AG20443 (cell line): ENCODE measurements around the gene DOCK4.

Source experiments
- DNase-seq: peaks from one replicate; pipeline ENCODE4 v3.0.0; 2012; ENCODE audit warnings: low spot score, mixed read lengths

The DOCK4 gene

DNA sequence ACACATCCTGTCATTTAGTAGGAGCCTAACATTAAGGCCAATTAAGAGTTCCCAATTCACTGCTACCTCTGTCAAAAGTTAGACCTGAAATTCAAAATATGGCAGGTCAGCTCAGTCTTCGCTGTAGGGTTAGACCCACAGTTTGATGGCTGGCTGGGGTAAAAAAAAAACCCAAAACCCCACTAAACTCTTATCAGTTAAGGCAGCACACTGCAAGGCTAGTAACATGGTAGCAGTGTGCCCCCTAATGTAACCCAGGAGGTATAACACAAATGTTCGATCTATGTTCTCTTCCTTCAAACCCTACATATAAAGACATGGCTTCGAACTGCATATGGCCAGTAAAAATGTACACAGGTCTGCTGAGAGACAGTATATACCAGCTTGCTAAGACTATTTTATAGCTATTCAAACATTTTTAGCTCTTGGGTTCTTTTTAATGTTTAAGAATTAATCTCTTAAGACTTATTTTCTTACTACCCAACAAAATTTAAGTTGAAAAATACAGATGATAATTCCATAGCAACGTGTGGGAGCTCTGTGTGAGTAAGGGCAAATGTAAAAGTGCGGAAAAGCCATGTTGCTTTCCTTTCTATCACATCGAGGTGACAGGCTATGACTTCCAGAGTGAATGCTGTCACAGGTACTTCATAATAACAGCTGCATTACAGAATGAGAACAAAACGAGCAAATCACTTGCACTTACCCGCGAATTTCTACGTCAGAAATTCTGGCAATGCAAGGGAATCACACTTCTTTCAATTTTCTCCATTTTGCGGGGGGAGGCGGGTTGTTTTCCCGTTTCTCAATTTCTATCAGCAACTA, 475.5 kb downstream of the DOCK4 start:
- peak; percentile 32 for DNase-seq

DNA sequence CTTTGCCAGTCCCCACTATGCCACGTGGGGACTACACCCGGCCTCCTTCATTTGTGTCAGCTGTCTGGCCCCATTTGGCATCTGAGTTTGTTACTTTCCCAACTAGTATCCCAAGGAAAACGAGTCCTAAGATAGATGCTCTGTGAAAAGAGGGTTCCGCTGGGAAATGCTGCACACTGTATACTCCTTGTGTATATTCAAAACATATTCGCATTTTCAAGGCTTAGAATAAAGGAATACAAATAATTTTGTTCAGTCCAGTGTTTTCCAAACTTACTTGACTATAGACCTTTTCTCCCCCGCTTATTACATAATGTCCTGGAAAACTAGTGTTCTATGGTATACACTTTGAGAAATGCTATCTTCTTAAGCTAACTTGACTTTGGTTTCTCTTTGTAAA, 476.1 kb downstream of the DOCK4 start:
- no peak for DNase-seq

DNA sequence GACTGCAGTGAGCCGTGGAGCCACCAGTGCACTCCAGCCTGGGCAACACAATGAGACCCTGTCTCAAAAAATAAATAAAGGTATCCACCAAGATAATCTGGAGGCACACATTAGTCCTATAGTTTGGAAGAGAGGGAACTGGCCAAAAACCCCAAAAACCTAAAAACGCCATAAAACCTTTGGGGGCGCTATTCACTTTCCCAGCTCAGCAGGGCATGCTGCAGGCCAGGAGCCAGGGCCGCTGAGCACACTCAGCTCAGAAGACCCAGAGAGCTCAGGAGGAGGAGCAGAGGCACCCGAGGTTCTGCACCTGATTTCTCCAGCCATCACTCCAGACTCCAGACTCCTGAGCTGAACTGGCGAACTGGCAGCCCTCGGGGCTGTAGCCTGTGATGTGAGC, 476.7 kb downstream of the DOCK4 start:
- DNase-seq: no peak

DNA sequence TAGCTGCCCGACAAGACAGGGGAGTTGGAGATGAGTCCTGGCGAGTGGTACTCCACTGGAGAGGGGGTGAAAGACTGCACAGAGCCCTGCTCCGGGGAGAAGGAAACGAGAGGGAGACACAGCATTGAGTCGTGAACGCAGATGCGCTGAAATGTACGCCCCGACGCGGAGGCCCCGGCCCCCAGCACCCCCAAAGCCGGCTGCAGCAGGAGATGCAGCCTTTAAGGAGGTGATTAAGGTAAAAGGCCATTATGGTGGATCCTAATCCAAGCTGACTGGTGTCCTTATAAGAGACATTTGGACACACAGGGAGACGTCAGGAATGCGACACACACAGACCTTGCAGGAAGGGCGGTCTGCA, 477.6 kb downstream of the DOCK4 start:
- no peak for DNase-seq

DNA sequence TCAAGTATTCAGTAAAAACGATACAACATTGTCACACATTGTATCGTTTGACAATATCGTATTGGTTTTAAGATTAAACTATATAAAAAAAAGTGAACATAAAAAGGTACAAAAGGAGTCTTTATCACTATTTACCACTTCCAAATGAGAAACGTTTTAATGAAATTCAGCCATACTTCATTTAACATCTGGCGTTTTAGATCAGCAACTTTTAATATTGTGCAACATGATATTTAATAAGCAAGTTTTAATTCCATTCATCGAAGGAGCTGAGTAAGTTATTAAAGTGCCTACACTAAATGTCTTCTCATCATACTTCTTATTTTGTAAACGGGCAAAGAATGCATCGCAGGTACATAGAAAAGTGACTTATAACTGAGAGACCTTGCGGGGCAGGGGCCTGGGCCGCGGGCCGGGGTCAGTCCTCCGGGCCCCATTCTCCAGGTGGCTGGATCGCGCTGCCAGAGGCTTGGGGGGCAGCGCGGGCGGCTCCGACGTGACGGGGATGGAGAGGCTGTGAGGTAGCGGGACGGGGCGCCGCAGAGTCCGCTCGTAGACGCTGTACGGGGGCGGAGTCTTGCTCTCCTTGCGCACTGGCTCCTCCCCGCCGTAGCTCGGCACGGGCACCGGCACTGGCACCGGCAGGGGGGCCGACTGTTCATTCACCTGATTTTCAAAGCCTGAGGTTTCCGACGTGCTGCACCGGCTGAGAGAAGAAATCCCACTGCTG, 478.1 kb downstream of the DOCK4 start:
- no peak for DNase-seq

DNA sequence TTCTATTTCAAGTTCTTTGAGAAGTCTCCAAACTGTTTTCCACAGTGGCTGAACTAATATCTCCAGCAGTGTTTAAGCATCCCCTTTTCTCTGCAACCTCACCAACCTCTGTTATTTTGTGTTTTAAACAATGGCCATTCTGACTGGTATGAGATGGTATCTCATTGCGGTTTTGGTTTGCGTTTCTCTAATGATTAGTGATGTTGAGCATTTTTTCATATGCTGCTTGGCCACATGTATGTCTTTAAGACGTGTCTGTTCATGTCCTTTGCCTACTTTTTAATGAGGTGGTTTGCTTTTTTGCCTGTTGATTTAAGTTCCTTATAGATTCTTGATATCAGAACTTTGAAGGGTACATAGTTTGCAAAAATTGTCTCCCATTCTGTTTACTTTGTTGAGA, 487.3 kb downstream of the DOCK4 start:
- no peak for DNase-seq

DNA sequence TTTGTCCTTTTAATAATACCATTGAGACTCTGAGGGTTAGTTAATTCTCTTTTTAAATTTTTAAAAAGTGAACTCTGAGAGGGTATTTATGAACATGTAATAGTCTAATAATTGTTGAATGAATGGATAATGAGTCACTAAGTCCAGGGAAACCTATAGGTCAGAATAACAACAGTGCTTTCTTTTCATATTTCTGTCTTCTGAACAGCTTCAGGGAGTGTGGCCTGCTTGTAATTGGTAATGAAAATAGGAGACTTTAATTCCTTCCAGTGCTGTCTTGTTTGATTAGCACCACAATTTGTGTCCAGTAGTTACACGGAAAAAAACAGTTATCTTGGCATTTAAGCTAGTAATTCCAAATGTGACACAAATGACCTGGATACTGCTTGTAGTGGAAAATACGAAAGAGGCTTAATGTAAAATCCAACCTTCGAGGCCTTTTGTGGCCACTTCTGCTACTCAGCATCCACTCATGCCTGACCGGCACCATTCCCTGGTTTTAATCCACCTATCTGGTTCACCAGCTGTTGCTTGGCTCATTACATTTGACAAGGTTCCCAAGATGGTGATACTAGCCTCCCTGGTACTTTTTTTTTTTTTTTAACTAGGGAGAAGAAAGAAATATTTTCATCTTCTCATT, 494.7 kb downstream of the DOCK4 start:
- no peak for DNase-seq

DNA sequence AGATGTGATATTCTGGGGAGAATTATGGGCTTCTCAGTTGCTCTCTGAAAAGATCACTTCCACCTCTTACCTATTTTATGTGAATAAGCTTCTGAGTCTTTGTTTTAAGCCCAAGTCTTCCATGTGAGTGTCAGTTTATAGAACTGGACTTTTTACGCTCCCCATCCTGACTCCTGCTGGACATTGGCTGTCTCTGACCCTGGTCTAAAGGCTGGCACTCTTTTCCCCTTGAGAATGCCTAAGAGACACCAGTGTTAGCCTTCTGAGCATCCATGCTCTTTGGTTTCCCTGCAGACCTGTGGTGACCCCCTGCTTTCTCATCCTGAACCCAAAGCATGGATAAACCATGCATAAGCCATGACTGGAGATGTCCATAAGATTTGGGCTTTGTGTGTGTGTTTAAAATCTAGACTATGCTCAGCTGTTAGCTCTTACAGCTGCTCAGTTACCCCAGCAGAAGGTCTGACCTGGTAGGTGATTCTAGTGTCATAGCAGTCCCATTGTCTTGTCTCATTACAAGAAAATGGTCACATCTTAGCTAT, 495.3 kb downstream of the DOCK4 start:
- DNase-seq: no peak

DNA sequence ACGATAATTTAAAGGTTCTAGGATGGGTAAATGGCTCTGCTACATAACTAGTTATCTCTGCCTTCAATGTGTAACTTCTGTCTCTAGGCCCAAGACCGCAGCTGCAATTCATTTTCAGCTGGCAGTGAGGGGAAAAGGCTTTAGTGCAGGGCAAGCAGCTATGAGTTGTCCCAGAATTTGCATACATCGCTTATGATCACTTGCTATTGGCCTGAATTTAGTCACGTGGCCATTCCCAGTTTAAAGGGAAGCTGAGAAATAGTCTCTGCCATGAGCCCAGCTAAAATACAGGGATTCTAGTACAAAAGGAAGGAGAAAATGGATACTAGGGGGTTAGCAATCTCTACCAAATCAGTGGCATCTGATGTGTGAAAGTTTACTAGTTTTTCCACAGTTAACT, 498.1 kb downstream of the DOCK4 start:
- peak; percentile 20 for DNase-seq

DNA sequence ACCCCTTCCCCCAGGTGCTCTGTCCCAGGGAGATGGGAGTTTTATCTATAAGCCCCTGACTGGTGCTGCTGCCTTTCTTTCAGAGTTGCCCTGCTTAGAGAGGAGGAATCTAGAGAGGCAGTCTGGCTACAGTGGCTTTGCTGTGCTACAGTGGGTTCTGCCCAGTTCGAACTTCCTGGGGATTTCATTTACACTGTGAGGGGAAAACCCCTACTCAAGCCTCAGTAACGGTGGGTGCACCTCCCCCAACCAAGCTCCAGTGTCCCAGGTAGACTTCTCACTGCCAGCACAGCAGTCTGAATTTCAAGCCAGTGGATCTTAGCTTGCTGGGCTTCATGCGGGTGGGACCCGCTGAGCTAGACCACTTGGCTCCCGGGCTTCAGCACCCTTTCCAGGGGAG, 500.4 kb downstream of the DOCK4 start:
- no peak for DNase-seq

DNA sequence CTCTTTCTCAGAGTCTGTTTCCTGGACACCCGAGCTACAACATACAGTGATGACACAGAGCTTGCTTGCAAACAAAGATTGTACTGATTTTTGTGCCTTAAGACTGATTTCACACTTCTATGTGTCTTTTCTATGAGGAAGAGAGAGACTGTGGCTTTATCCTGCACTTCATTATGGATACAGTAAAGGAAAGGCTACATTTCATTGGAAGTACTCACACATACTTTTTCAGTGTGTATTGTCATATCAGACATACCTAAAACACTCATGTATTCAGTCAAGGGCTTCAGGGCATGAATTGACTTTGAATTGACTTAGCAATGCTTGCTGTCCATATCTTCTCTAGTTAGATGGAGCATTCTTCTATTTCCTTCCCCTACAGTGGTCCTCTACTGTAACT, 508.4 kb downstream of the DOCK4 start:
- no peak for DNase-seq

DNA sequence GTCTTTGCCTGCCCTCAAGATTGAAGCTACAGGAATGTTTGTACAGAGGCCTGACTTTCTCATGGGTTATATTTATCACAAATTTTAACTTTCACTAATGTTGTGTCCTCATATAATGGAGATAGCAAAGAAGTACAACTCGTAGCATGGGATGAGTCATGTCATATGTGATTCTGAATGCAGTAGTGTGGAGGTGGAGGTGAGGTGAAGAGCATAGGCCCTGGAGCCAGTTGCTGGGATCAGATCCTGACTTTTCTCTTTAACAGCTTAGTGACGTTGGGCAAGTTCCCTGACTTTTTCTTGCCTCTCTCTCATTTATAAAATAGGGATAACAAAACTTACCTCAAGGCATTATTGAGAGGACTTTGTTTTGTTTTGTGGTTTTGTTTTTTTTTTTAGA, 511.8 kb downstream of the DOCK4 start:
- DNase-seq: no peak

DNA sequence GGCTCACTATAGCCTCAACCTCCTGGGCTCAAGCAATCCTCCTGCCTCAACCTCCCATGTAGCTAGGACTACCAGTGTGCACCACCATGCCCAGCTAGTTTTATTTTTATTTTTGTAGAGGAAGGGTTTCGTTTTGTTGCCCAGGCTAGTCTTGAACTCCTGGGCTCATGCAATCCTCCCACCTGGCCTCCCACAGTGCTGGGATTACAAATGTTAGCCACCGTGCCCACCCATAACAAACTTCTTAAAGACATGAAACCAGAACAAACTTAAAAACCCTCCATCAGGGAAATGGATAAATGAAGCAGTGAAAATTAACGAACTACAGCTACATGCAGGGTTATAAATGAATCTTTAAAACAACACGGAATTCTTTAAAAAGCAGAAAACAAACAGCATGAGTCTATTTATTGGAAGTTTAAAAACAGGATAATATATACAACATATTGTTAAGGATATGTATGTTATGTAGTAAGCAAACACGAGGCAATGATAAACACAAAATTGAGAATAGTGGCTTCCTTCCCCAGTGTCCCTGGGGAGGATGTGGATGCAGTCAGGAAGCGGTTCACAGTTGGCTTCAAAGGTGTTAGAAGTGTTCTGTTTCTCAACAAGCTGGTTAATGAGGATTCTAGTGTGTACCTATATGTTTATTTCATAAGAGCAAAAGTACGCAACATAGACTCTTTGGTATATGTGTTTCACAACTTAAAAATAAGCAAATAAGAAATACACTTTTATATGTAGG, 515.7 kb downstream of the DOCK4 start:
- no peak for DNase-seq

DNA sequence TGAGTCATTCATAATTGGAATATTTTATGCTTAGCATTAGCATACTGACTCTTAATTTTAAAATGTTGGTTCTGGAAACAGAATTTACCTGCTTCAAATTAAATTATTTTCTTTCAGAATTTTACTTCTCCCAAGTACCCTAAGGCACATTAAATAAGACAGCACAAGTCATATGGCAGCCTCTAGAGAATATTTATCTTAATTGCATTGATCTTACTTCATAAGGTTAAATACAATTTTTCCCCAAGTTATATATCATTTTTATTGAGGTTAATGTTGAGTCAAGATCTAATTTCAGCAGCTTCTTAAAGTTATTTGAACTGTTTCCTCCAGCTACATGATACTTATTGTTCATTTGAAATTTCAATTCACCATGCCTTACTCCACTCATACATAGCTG, 520.9 kb downstream of the DOCK4 start:
- no peak for DNase-seq

DNA sequence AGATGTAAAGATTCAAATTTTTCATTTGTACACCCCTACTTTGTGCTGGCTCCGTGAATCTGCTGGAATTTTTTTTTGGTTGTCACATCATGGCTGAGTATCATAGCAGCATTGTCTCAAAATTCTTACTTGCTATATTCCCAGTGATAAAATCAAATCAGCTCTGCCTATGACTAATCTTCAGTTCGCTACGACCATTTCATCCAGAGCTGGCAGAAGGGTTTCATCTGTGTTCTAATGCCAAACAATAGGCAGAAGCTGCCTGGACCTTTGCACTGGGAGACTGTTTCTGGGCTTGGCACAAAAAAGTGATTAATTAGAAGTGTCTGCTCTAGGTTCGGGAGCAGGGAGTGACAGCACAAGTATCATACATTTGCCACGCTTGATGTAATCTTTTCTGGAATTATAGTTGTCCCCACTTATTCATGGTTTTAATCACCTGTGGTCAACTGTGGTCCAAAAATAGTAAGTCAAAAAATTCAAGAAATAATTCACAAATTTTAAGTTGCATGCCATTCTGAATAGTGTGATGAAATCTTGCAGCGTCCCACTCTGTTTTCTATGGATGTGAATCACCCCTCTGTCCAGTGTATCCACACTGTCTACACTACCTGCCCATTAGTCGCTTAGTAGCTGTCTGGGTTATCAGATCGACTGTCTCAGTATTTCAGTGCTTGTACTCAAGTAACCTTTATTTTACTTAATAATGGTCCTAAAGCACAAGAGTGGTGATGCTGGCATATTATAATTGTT, 523.4 kb downstream of the DOCK4 start:
- DNase-seq: no peak

DNA sequence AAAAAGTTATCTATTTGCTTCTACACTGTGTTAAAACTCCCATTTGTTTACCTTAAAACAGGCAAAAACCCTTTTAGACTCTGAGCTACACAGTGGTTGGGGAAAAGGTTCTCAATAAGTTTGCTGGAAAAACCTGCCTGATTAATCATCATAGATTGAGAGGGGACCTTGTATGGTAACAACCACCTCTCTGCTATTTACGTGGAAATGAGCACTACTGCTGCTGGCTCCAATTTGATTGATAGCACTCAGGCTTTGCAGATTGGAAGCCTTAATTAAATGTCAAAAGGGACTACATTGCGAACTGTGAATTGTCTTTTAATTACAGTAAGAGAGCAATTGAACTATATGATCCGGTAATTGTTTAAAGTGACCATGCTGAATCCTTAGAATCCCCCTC, 525.0 kb downstream of the DOCK4 start:
- DNase-seq: no peak

DNA sequence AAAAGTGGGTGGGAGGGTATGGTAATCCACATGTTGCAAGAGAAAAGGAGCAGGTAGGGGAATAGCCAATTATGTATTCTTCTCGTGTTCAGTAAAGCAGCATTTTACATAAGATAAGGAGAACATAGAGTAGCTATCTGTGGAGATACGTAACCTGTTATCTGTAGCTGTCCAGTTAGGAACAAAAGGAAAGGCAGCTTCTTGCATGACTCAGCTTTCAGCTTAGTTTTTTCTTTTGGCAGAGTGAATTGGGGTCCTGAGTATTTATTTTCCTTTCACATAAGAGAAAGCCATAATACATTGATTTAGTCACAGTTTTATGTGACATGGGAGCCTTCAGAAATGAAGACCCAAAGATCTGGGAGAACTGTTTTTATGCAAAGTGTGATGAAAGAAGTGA, 527.2 kb downstream of the DOCK4 start:
- no peak for DNase-seq

DNA sequence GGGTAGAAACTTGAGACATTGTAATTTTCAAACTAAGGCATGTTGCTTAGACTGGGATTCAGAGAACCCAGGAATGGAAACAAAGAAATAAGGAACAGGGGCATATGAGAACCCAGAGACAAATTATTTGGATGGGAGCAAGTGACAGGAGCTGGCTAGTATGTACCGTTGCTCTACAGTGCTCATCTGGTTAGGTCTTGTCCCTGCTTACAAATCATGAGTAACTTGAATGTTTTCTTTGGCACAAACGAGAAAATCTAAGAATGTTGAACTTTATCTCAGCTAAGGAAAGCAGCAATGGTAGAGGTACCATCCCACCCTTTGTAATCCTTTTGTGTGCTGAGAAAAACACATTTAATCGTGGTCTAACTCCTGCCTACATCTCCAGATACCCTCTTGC, 527.9 kb downstream of the DOCK4 start:
- no peak for DNase-seq

DNA sequence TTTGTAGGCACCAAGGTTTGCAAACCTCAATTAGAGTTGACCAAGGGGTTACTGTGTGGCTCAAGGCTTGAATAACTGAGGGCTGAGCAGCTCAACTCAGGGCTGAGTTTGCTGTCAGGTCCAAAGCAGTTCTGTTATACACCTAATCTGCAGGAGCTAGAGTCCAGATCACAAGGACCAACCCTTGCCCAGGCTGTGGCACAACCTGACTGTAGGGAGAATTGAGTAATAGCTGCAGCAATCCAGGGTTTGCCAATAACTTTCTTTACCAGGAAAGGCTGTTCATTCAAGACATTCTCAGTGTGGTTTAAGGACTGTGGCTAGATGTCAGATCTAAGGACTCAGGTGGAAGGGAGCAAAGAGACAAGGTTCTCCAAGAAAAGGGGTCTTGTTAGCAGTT, 528.4 kb downstream of the DOCK4 start:
- DNase-seq: no peak

DNA sequence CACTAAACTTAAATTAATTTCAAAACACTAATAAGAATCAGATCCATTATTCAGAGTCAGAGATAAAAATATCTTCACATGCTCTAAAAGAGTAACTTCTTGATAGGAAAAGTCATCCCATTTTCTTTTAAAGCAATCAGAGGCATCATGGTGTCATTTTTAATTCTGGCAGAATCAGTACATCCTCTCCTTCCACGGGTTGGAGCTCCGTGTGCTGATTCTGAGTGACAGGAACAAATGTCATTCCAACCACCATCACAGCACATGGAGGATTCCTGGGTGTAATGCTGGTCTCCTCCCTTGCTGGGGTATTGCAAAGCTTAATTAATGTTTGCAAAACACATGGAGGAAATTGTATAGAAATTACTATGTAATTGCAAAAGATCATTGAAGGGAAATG, 529.4 kb downstream of the DOCK4 start:
- DNase-seq: no peak
